Neural progenitor cell (in vitro differentiated cells): ENCODE results near the gene ADGRE2.
A peak's percentile ranks its signal among the peaks of the same experiment; 100 is the strongest.

Experiments used
- EZH2 ChIP-seq: fragments of 200-600 bp; sonication (generic); IDR thresholded peaks from 2 replicates; pipeline ENCODE4 v1.6.1; 2017; ENCODE audit warnings: antibody characterized with exemption, mild to moderate bottlenecking, moderate library complexity
- TF ChIP-seq, protein P1 (sequence below): fragments of 200-600 bp; sonication (generic); IDR thresholded peaks from 2 replicates; pipeline ENCODE4 v1.5.1; 2017; ENCODE audit warnings: antibody characterized with exemption, mild to moderate bottlenecking

DNA sequence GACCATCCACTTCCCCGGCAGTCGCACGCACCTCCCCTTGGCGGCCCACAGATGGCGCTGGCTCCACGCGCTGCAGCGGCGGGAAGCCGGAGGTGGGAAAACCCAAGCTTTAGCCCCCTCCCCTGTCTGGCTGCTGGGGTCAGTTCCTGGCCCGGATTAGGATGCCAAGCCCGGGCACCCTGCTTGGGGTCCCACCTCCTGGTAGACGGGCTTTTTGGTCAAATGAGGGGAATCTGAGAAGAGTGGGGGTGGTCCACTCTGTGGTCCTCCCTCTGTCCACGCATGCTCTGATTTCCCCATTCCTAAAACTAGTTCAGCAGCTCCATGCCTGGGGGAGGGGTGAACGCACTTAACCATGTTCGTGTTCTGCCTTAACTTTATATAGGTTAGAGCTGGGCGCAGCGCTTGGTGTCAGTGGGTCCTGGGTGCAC, 8.1 kb upstream of the ADGRE2 start:
- no peak for TF ChIP-seq EZH2
- TF ChIP-seq, protein P1, sequence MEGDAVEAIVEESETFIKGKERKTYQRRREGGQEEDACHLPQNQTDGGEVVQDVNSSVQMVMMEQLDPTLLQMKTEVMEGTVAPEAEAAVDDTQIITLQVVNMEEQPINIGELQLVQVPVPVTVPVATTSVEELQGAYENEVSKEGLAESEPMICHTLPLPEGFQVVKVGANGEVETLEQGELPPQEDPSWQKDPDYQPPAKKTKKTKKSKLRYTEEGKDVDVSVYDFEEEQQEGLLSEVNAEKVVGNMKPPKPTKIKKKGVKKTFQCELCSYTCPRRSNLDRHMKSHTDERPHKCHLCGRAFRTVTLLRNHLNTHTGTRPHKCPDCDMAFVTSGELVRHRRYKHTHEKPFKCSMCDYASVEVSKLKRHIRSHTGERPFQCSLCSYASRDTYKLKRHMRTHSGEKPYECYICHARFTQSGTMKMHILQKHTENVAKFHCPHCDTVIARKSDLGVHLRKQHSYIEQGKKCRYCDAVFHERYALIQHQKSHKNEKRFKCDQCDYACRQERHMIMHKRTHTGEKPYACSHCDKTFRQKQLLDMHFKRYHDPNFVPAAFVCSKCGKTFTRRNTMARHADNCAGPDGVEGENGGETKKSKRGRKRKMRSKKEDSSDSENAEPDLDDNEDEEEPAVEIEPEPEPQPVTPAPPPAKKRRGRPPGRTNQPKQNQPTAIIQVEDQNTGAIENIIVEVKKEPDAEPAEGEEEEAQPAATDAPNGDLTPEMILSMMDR = peak; percentile 98
